ENCODE data around the gene ACER3.
"Not testable (repeated sequence)": the region's sequence is repeated elsewhere in the genome, so short reads cannot be mapped to it uniquely, and the experiment has no call there.

The ACER3 gene

DNA sequence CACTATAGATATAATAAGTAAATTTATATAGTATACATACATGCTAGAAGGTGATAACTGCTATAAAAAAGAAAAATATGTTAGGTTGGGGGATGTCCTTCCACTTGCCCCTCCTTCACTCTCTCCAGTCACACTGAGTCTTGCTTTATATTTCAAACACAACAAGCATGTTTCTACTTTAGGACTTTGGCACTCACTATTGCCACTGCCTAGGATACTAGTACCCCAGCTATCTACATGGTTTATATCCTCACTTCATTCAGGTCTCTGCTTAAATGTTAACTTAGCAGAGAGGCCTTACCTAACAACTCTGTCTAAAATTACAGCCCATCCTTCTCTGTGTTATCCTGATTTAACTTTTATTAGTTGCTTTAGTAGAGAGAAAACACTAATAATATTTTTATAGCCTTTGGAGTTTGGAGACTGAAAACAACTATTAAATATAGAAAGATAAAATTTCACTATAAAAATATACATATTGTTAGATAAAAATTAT, 134.4 kb downstream of the ACER3 start:
- DNase-seq (ENCODE audit: low spot score), result no peak

DNA sequence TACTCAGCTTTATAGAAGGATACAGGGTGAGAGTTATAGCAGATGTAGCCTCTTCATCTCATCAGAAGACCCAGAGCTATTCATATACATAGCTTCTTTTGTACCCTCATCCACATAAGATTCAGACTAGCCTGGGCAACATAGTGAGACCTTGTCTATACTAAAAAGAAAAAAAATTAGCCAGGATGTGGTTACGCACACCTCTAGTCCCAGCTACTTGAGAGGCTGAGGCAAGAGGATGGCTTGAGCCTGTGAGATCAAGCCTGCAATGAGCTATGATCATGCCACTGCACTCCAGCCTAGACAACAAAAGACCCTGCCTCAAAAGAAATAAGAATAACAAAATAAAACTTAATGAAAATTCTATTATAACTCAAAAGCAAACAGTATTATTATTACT, 136.8 kb downstream of the ACER3 start:
- no peak for DNase-seq (ENCODE audit: low spot score)

DNA sequence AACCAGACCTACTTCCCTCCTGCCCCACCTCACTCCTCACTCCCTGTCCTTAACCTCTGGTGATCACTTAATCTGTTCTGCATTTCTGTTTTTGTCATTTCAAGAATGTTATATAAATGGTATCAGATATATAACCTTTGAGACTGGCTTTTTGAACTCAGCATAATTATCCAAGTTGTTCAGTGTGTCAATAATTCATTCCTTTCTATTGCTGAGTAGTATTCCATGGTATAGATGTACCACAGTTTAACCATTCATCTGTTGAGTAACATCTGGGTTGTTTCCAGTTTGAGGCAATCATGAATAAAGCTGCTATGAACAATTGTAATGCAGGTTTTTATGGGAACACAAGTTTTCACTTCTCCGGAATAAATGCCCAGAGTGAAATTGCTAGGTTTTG, 138.9 kb downstream of the ACER3 start:
- DNase-seq (ENCODE audit: low spot score), result no peak

DNA sequence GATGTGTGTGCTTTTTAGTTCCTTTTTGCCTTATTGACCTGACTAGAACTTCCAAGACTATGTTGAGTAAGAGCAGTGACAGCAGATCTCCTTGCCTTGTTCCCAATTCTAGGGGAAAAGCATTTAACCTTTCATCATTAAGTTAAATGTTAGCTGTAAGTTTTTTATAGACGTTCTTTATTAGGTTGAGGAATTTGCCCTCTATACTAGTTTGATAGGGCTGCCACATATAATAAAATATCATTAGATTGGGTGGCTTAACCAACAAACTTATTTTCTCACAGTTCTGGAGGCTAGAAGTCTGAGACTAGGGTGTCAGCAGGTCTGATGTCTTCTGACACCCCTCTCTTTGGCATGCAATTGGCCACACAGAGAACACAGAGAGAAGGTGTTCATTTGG, 140.9 kb downstream of the ACER3 start:
- no peak for DNase-seq (ENCODE audit: low spot score)

DNA sequence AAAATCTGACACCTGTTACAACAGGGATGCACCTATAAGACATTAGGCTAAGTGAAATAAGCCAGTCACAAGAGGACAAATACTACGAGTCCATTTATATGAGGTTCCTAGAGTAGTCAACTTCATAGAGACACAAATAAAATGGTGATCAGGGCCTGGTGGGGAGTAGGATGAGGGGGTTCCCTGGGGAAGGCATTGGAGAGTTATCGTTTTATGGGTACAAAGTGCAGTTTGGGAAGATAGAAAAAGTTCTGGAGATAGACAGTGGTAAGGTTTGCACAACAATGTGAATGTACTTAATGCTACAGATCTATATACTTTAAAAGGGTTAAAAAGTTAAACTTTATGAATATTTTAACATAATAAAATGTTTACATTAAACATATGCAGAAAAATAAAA, 142.1 kb downstream of the ACER3 start:
- no peak for DNase-seq (ENCODE audit: low spot score)

DNA sequence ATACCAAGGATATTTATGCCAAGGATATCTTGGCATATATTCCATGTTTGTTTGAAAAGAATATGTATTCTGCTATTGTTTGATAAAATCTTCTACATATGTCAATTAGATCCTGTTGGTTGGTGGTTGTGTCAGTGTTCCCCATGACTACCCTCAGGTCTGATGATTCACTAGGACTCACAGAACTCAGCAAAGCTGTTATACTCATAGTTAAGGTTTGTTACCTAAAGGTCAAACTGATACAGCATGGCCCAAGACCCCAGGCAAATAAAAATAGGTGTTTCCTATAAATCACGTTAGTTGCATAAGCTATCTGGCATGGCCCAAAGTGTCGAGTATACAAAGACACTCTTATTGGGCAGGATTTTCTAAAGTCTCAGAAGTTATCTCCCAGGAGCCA, 143.2 kb downstream of the ACER3 start:
- no peak for DNase-seq (ENCODE audit: low spot score)

DNA sequence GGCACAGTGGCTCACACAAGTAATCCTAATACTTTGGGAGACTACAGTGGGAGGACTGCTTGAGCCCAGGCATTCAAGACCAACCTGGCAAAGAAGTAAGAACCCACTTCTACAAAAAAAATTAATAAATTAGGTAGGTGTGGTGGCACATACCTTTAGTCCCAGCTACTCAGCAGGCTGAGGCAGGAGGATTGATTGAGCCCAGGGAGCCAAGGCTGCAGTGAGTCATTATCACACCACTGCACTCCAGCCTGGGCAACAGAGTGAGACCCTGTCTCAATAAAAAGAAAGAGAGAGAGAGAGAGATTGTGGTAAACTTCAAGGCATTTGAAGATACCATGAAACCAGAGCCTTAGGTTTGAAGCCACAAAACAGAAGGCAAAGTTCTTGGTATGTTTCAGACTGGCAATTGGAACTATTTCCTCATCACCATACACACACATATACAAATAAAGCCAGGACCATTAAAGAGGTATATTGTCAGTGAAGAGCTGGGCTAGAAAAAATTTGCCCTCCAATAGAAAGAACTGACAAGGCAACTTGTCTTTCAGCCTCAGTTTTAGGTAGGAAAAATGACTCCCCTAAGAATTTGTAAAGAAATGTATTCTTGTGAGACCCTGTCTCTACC, 148.9 kb downstream of the ACER3 start:
- no peak for DNase-seq (ENCODE audit: low spot score)

DNA sequence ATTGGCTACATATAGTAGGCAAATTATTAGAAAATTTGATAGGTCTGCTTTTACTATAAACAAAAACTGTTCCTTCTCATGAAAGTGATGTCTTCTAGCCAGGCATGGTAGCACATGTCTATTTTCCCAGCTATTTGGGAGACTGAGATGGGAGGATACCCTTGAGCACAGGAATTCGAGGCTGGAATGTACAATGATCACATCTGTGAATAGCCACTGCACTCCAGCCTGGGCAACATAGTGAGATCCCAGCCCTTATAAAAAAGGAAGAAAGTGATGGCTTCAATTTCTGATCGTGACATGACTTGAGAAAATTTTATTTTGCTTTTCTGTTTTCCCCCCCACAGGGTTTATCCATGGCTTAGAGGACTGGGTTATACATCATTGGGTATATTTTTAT, 154.0 kb downstream of the ACER3 start:
- DNase-seq (ENCODE audit: low spot score), result no peak

DNA sequence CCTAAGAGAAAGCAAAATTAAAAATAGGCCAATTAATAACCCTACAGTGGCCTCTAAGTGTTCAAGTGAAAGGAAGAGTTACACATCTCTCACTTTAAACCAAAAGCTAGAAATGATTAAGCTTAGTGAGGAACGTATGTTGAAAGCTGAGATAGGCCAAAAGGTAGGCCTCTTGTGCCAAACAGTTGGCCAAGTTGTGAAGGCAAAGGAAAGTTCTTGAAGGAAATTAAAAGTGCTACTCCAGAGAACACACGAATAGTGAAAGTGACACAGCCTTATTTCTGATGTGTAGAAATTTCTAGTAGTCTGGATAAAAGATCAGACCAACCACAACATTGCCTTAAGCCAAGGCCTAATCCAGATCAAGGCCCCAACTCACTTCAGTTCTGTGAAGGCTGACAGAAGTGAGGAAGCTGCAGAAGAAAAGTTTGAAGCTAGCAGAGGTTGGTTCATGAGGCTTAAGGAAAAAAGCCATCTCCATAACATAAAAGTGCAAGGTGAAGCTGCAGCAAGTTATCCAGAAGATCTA, 157.7 kb downstream of the ACER3 start:
- DNase-seq (ENCODE audit: low spot score), result not testable (repeated sequence)

DNA sequence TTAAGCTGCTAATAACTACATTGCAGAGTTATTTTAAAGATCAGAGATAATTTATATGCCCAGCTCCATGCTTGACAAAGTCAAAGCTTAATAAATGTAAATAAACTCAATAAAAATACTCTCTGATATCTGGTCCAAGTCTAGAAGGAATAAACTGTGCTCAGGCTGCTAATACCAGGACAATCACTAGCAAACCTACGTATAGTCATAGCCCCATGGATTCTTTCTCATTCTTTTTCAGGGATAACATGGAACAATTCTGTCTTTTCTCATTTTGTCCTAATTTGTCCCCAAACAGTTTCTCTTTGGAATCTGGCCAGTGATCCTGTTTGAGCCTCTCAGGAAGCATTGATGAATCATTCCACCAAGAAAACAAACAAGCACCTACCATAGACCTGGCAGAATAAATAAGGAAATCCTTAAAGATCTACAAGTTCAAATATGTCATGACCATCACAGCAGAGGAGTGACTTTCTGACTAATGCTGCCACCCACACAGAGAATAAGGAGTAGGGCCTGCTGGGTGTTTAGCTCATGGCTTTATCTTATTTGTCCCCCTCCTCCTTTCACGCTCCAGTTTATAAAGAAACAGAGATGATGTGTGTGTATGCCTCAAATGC, 159.4 kb downstream of the ACER3 start:
- no peak for DNase-seq (ENCODE audit: low spot score)

DNA sequence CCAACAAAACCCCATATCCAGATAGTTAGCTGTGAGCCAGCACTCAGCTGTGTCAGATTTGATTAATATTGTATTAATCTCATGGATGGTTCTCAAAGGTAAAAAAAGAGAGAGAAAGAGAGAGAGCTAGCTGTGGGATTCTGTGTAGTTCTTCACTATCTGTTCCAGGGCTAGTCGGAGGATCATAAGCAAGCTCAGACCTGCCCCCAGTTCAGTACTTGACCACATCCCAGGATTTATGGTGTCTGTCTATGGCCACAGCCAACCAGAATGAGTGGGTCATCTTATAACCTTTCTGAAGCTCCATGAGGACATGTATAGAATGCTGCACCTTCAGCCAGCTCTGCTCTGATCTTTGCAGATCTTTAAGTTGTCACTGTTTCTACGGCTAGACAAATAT, 160.0 kb downstream of the ACER3 start:
- DNase-seq (ENCODE audit: low spot score), result no peak

DNA sequence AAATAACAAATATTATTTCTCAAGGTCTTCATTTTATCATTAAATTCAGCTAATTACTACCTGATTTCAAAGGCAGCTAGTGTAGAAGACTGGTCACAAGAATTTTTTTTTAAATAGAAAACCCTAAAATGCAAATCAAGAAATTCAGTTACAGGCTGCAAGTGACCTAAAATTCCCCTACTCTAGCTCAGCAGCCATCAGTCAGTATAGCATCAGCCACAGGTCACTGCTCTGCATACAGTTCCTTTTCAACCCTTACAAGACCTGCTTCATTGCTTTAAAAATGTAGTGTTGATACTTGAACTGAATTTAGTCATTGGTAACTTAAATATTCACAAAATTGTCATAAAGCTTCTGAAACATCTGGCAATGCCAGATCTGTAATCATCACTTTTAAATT, 164.0 kb downstream of the ACER3 start:
- no peak for DNase-seq (ENCODE audit: low spot score)

DNA sequence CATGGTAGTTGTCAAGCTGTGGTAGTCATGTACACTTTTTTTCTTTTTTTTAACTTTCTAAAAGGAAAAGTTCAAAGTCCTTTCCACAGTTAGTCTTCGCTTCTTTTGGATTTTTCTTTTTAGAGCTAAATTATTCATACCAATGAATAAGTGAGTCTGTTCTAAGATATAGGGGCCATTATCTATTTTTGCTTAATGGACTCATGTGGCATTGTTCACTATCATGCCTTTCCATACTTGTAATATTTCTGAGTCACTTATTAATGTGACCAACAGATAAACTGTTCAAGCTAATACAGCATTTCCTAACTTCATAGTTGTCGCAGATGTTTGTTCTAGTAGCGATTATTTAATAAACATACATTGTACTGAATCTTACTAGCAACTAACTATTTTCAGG, 165.5 kb downstream of the ACER3 start:
- no peak for DNase-seq (ENCODE audit: low spot score)

DNA sequence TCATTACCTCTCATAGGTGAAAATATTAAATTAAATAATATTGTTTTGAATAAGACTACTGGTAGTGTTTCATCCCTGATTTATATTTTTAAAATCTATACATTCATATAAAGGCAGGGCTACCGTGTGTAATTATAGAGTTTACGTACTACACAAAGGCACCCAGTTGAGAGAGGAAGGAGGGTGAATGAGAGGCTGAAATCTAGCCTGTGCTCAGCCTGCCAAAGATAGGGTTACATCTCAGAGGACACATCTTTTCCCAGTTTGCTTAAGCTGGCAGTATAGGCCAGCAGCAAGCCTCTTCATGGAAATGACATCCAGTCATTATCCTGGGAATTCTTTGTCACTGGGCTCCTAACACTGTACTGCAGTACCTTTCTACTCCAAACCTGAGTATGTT, 166.0 kb downstream of the ACER3 start:
- DNase-seq (ENCODE audit: low spot score), result no peak

DNA sequence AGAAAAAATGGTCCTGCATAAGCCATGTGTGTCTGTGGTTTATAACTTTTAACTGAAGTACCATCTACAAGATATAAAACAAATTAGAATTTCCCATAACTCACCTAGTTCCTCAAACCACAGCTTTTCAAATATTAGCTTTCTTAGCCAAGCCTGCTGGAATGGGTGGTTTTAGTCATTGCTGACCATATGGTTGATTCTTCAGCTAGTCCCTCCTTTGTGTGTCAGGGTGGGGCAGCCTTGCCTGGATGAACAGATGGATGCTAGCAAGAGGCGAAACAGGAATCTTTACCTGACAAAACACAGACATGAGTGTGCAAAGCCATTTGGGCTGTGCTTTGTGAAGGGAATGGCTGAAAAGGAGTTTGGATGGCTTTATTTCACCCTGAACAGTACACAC, 166.6 kb downstream of the ACER3 start:
- DNase-seq (ENCODE audit: low spot score), result peak; percentile 40

DNA sequence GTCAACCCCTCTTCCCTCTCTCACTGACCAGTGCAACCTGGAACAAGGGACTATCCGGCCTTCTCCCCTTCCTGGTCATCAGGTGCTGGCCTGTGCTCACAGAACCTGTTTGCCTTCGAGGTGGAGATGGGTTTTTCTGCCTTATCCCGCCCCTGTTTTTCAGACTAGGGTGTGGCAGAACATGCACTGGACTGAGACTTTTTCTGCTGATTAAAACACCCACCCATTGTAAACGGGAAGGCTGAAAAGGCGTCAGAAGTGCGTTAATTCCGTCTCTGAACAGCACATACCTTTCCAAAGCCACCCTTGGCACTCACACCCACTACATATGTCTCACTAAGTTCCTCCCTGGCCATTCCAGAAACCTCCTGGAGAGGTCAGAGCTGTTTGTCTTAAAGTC, 169.1 kb downstream of the ACER3 start:
- no peak for DNase-seq (ENCODE audit: low spot score)

DNA sequence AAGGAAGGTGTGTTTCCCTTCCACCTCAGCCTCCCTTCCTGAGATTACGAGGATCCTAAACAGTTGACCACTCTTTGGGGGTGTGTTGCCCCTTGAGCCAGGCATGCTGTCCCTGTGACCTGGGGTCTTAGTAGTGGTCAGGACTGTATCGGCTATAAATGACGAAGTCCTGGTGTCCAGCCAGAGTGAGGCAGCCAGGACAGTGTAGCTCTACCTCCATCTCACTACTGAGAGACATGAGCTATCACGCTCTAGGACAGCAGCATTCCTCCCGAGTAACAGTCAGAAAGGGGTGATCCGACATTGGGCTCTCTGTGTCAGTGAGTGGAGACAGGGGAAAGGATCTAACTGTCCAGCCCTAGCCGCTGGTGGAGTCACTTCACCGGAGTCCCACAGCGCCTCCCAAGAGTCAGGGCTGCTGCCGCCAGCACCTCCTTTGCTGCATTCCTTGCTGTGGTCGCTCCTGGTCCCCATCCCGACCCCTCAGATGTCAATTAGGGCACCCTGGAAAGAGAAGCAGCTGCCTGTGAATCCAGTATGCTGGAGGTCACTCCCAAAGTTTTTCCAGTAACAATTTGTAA, 170.2 kb downstream of the ACER3 start:
- DNase-seq (ENCODE audit: low spot score), result no peak

DNA sequence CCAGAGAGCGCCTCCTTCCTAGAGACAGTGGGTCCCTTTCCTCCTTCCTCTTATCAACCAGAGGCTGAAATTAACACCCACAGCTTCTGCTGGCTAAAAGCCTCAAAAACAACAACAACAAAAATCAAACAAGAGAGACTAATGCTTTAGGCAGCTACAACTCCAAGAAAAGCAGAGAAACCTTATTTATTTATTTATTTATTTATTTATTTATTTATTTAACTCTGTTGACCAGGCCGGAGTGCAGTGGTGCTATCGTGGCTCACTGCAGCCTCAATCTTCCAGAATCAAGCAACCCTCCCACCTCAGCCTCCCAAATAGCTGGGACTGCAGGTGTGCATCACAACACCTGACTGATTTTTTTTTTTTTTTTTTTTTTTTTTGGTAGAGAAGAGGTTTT, 170.9 kb downstream of the ACER3 start:
- DNase-seq (ENCODE audit: low spot score), result no peak

DNA sequence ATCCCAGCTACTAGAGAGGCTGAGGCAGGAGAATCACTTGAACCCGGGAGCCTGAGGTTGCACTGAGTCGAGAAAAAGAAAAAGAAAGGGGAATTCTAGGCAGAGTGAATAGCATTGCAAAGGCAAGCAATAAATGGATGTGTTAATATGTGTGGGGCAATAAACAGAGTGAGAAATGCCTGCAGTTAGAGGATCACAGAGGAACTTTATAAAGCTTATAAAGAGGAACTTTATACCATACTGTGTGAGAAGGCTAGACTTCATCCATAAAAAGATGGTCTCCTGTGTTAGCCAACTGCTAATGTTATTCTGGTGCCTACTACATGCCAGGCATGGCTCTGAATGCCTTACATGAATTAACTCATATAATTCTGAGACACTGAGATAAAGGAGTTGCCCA, 174.3 kb downstream of the ACER3 start:
- no peak for DNase-seq (ENCODE audit: low spot score)

DNA sequence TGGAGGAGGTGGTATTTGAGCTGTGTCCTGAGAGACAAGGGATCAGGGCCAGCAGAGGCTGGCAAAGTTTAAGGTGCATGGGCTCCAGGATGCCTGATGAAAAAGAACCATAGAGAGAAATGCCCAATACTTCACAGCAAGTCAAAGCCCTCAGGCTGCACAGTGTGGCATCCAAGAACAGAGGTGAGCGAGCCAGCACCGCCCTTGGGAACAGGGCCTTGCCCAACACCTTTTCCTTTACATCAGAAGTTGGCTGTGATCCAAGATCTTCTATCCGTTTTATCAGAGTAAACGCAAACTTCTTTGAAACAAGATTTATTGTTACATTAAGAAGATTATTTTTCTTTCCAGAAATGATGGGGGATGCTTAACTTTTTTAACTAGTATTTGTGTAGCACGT, 174.9 kb downstream of the ACER3 start:
- DNase-seq (ENCODE audit: low spot score), result no peak

DNA sequence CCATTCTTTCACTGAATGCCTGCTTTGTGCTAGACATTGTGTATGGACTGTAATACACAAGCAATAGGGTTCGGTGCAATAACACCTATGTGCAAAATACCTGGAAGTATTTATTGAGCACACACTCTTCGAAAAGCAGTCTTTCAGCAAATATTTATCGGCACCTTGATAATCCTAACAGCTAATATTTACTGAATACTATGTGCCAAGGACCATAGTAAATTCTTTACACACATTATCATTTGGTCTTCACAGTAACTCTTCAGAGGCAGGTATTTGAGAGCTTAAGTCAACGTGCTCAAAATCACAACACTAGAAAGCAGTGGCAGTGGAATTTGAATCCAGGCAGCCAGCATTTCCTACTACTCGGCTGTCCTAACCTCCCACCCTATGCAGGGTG, 175.7 kb downstream of the ACER3 start:
- no peak for DNase-seq (ENCODE audit: low spot score)

DNA sequence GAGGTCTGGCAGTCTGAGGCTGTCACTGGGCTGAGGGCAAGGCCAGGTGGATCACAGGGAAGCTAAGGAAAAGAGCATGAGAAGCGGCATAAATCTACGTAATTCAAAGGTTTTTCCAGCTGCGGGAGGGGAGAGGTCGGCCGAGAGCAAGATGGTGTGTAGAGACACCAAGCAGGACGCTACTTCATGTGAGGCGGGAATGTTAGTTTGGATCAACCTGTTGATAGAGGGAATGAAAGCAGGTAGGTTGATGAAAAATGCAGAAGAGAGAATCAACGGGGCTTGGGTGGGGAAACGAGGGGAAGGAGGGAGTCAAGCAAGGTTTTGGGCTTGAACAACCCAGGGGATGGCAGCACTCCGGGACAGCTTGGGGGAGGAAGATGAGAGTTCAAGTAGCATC, 176.3 kb downstream of the ACER3 start:
- DNase-seq (ENCODE audit: low spot score), result no peak

DNA sequence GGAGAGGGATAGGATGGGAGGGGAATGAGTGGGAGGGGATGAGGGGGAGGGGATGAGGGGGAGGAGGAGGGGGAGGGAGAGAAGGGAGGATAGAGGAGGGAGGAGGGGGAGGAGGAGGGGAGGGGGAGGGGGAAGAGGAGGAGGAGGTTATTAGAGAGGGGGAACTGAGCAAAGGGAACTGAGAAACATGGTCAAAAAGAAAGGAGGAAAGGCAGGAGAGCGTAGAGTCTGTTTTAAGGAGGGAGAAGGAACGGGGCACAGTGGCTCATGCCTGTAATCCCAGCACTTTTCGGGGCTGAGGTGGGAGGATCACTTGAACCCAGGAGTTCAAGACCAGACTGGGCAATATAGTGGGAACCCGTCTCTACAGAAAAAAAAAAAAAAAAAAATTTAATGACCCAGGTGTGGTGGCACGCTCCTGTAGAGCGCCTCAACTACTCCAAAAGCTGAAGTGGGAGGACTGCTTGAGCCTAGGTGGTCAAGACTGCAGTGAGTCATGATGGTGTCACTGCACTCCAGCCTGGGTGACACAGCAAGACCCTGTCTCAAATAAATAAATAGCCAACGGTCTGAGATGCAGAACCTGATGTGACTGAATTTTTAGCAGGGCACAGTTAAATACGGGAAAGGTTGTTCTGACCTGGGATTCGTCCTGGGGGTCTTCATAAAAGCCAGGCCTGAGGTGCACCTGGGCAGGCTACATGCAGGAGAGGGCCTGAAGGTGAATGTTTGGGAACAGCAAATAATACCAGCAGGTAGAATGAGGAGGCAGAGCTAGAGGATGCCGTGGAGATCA, 177.5 kb downstream of the ACER3 start:
- DNase-seq (ENCODE audit: low spot score), result no peak

All from AG20443 (cell line).